CD1c-positive myeloid dendritic cell (primary cell): ENCODE measurements around the gene MRPL10.

Experiments used
- DNase-seq: peaks from one replicate; pipeline ENCODE4 v3.0.0-alpha.2; 2016; ENCODE audit errors: extremely low spot score

MRPL10 gene

GRCh38 chr17:47813512-47814031 is 17.8 kb downstream of the MRPL10 start:
- no peak for DNase-seq

DNA sequence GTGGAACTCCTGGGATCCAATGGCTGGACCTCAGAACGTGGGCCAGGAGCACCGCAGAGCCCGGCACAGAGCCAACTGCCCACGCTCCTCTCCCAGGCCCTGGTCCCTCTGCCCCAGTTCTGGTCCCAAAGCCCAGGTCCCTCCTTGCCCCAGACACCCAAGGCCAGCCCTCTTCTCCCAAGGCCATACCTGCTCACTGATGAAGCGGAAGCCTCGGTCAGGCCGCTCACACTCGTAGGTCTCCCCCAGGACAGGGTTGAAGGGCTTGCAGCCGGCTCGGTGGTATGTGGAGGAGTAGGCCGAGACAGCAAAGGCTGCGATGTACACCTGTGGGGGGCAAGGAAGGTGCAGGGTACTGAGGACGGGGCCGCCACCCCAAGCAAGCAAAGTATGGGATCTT is 18.3 kb downstream of the MRPL10 start:
- no peak for DNase-seq

DNA sequence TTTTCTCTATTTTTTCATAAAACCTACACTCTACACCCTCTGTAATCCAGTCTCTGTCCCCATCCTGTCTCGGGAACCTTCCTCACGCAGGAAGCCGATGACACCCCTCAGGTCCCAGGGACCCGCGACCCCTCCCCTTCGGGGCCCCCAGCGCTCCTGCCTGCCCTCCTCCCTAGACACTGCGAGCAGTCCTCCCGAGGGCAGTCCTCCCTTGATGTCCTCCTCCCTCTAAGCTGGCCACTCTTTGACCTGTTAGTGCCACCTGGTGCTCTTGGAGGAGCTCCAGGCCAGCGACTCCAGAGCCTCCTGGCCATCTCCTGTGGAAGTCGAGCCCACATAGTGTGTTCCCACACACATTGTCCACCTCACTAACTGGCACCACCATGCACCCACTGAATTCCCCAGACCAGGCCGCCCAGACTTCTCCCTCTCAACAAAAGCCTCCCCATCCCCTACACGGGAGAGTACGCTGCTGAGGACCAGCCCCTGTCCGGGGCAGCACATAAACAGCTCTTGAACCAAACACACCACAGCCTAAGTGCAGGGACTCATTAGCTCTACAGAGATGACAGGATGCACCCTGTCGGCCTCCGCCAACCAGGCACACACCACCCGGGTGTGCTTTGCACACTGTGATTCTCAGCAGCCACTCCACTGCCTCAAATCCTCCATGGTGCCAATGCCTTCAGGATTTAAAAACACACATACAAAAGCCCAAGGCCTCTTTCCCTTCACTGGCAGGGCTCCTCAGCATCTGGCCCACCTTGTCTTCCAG is 19.0 kb downstream of the MRPL10 start:
- no peak for DNase-seq

GRCh38 chr17:47811709-47812108 is 19.6 kb downstream of the MRPL10 start:
- DNase-seq = no peak

DNA sequence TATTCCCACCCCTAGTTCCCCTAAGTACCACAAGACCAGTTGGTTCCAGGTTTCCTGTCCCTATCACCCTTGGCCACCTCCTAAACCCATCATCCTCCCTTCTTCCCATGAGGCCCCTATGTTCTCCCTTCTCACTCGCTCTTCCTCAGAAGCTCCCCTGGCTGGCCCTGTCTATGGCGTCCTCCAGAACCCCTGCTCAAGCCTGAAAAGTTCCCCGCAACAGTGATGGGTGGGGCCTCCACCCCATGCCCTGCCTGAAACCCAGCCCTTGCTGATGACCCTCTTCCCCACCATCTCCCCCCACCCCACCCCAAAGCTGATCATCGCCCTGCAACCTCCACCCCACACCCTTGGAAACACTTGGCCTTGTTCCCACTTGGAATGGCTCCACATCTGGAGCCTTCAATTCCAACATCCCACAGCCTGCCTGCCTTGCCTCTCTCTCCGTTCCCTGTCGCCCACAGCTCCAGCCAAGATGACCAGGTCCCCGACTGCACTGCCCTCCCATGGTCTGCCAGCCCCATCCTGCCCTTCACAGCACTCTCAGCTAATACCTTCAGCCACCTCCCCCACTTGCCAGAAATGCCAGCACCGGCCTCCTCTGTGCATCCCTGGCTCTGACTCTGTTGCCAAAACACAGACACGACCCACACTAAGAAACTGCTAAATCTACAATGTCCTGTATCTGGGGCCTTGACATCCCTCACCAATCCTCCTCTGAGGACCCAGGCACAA is 20.3 kb downstream of the MRPL10 start:
- DNase-seq = no peak

GRCh38 chr17:47810200-47810821 is 21.0 kb downstream of the MRPL10 start:
- DNase-seq = no peak

DNA sequence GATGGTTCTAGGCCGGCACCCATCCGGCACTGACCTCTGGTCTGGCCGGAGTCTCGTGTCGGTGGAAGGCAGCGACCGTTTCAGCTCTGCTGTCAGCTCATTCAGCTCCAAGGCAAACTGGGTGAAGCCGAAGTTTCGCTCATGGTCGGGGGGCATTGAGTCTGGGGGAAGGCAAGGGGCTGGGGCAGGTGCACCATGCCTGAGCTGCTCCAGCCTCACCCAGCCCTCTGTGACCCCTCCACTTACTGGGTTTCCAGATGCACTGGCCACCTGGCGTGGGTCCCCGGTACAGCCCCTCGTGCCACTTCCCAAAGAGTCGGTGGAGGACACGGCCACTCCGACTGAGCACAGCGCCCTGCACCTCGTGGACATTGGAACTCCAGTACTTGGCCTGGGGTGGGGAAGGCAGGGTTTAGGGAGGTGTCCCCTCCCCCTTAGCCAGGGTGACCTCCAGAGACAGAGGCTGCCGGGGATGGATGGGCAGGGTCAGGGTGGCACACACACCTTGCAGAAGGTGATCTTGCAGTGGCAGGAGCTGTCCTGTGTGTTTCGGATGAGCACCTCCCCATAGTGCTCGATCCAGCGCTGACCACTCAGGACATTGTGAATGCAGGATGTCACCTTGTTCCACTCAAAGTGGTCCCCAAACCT is 22.4 kb downstream of the MRPL10 start:
- DNase-seq = no peak

GRCh38 chr17:47808036-47808829 is 23.1 kb downstream of the MRPL10 start:
- no peak for DNase-seq

- DNase-seq = no peak
Measured at GRCh38 chr17:47807421-47807820, 23.9 kb downstream of the MRPL10 start.

DNA sequence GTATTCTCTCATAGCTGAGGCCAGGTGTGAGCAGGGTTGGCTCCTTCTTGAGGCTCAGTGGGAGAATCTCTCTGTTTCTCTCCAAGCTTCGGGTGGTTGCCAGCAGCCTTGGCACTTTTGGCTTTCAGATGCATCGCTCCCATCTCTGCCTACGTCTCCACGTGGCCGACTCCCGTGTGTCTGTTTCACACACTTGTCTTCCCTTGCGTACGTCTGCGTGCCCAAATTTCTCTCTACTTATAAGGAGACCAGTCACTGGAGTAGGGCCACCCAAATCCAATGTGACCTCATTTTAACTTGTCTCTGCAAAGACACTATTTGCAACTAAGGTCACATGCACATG is 24.5 kb downstream of the MRPL10 start:
- DNase-seq = no peak

DNA sequence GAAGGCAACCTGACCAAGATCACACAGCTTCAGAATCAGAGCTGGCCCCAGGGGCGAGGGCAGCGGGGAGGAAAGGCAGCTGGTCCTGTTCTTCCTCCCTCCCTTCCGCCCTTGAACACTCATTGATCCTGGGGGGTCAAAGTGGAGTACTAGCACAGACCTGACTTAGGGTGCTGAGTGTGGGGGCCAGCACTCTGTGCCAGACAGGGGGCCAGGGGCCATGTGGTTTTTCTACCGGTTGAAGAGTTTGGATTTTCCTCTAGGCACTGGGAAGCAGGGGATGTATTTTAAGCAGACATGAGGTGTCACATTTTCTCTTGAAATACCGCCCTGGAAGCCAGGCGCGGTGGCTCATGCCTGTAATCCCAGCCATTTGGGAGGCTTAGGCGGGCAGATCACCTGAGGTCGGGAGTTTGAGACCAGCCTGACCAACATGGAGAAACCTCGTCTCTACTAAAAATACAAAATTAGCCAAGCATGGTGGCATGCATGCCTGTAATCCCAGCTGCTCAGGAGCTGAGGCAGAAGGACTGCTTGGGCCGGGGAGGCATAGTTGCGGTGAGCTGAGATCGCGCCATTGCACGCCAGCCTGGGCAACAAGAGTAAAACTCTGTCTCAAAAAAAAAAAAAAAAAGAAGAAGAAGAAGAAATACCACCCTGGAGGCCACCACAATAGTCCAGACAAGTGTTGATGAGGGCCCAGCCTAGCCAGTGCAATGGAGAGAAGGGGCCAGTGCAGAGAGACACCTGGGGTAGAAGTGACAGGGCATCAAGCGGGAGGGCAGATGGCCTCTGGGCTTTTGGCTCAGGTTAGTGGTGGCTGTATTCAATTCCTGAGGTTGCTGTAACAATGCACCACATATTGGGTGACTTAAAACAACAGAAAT is 25.1 kb downstream of the MRPL10 start:
- DNase-seq = no peak

- no peak for DNase-seq
Measured at GRCh38 chr17:47804461-47804860, 26.9 kb downstream of the MRPL10 start.

DNA sequence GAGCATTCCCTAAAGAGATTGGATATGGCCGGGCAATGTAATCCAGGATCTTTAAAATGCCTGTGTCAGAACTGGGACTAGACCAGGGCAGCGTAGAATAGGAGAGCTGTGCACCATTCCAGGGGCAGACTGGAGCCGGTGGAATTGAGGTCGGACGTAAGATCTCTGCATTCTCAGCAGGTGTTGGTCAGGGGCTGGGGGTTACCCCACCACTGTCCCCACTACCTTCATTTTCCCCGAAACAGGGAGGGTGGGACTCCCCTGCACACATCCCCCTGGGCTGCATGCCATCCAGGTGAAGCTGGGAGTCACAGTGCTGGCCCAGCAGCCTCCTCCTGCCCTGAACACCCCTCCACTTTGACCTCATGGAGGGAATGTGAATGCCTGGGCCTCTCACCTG is 27.6 kb downstream of the MRPL10 start:
- no peak for DNase-seq

- DNase-seq = no peak
Measured at GRCh38 chr17:47803201-47803600, 28.1 kb downstream of the MRPL10 start.

DNA sequence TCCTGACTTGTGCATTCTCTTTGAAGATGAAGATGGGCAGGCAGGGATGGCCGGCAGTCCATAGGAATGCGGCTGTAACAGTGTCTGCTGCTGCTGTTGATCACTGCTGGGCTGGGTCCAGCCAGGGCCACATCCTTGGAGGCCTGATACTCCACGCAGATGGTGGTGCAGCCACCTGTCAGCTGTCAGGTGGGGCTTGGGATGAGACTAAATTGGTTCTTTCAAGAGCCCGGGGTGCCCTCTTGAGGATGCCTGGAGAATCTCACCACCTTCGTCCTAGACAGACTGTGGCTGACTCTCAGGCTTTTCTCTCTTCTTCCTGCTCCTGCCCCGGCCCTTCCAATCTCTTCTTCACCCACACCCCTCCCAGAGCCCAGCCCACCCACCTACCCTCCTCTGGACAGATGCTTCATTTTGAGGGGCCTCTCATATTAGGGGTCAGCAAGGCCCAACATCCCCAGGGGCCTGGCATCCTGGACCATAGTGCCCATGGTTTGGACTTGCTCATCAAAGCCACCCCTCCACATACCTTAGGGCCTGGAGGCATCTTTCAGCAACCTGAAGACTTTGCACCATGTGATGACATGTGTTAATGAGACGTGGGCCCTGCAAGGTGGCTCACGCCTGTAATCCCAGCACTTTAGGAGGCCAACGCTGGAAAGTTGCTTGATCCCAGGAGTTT is 28.9 kb downstream of the MRPL10 start:
- DNase-seq = peak; percentile 39

GRCh38 chr17:47801906-47802305 is 29.4 kb downstream of the MRPL10 start:
- no peak for DNase-seq

DNA sequence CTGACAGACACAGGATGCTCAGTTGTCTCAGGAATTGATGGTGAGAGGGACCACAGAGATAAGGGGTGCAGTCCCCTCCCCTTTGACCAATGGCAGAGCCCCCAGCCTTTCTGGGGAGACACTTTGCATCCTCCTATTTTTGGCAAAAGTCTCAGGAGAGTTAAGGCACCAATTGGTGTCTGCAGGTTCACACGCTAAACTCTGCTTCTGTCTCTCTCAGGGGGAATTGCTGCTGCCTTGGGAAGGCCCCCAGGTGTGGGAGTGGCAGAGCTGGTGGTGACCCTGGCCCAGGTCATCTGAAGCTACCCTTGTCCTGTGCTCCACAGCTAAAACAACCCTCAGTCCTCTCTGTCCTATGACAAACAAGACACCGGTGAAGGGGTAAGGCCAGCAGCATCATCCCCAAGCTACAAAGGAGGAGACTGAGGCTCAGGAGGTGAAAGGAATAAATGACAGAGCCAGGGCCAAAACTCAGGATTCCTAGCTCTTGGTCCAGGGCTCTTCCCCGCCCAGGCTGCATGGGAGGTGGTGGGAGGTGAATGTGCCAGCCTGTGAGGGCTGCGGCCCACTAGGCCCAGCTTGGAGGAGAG is 30.1 kb downstream of the MRPL10 start:
- no peak for DNase-seq

DNA sequence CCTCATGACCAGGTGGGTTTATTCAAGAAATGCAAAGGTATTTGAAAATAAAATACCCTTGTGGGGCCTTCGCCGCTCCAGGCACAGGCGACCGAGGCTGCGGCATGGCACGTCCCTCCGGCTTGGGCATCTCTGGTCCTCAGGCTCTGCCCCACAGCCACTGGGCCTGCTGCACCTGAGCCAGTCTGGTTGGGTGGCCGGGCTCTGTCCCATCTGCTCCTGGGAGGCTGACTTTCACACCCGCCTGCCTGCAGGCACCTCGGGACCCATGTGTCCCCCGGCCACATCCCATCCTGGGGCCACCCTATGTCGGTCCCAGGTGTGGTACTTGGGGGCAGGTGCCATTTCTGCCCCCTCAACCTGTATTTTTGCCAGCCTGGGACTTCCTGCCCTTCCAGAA is 30.7 kb downstream of the MRPL10 start:
- no peak for DNase-seq

GRCh38 chr17:47797797-47798196 is 33.5 kb downstream of the MRPL10 start:
- DNase-seq = no peak
